OCI-LY1 (cell line): ENCODE results near the gene DGLUCY.

Experiments used
- H2AFZ ChIP-seq: fragments of 200-600 bp; sonication (generic), shearing (Covaris generic); 2 replicates; pipeline ENCODE4 v1.6.0; 2014; ENCODE audit warnings: antibody characterized with exemption, mild to moderate bottlenecking, low read length
- H3F3A ChIP-seq: fragments of 200-600 bp; sonication (generic), shearing (Covaris generic); 2 replicates; pipeline ENCODE4 v1.6.0; 2014; ENCODE audit warnings: mild to moderate bottlenecking, antibody characterized with exemption, low read length, moderate library complexity; ENCODE audit not compliant: insufficient read depth
- H3K27ac ChIP-seq: fragments of 200-600 bp; sonication (generic); 2 replicates; pipeline ENCODE4 v1.5.1; 2014; ENCODE audit warnings: low read length, mixed run types, mild to moderate bottlenecking, low read depth; ENCODE audit not compliant: poor library complexity, severe bottlenecking
- H3K27me3 ChIP-seq: fragments of 200-600 bp; sonication (generic); 2 replicates; pipeline ENCODE4 v1.6.0; 2014; ENCODE audit warnings: antibody characterized with exemption, mild to moderate bottlenecking, low read length, moderate library complexity; ENCODE audit not compliant: insufficient read depth
- H3K36me3 ChIP-seq: fragments of 200-600 bp; sonication (generic); 2 replicates; pipeline ENCODE4 v1.6.1; 2014; ENCODE audit warnings: mild to moderate bottlenecking, antibody characterized with exemption, low read length, moderate library complexity, mixed read lengths; ENCODE audit not compliant: insufficient read depth
- H3K4me1 ChIP-seq: fragments of 200-600 bp; sonication (generic); 2 replicates; pipeline ENCODE4 v1.5.1; 2014; ENCODE audit warnings: mild to moderate bottlenecking, low read length, moderate library complexity; ENCODE audit not compliant: insufficient read depth, severe bottlenecking
- H3K4me2 ChIP-seq: fragments of 200-600 bp; sonication (generic), shearing (Covaris generic); 2 replicates; pipeline ENCODE4 v1.6.1; 2014; ENCODE audit warnings: low read length
- H3K4me3 ChIP-seq: fragments of 200-600 bp; sonication (generic); 2 replicates; pipeline ENCODE4 v1.5.1; 2014; ENCODE audit warnings: low read length, low read depth, mild to moderate bottlenecking, mixed read lengths; ENCODE audit not compliant: poor library complexity, severe bottlenecking
- H3K79me2 ChIP-seq: fragments of 200-600 bp; shearing (Covaris generic); 2 replicates; pipeline ENCODE4 v1.6.1; 2016; ENCODE audit warnings: mixed run types, low read length, mixed read lengths; ENCODE audit not compliant: insufficient read depth
- H3K9ac ChIP-seq: fragments of 200-600 bp; sonication (generic), shearing (Covaris generic); 2 replicates; pipeline ENCODE4 v1.6.1; 2014; ENCODE audit warnings: mild to moderate bottlenecking, low read length, mixed read lengths
- H3K9me2 ChIP-seq: fragments of 200-600 bp; sonication (generic), shearing (Covaris generic); 2 replicates; pipeline ENCODE4 v1.6.1; 2014; ENCODE audit warnings: low read depth, mild to moderate bottlenecking, low read length, mixed read lengths
- H3K9me3 ChIP-seq: fragments of 200-600 bp; shearing (Covaris generic); 2 replicates; pipeline ENCODE4 v1.6.1; 2014; ENCODE audit warnings: low read length, mixed read lengths
- H4K20me1 ChIP-seq: fragments of 200-600 bp; sonication (generic), shearing (Covaris generic); 2 replicates; pipeline ENCODE4 v1.6.0; 2016; ENCODE audit warnings: mild to moderate bottlenecking, low read length; ENCODE audit not compliant: insufficient read depth
- CTCF ChIP-seq: fragments of 200-600 bp; sonication (generic), shearing (Covaris generic); IDR thresholded peaks from 2 replicates; pipeline ENCODE4 v1.5.1; 2017; ENCODE audit warnings: mild to moderate bottlenecking, antibody characterized with exemption, low read length, moderate library complexity, mixed read lengths
- EZH2 ChIP-seq: fragments of 200-600 bp; sonication (generic), shearing (Covaris generic); IDR thresholded peaks from 2 replicates; pipeline ENCODE4 v1.8.0; 2017; ENCODE audit warnings: borderline replicate concordance, mixed run types, mild to moderate bottlenecking, antibody characterized with exemption, low read length, moderate library complexity, mixed read lengths

The DGLUCY gene

DNA sequence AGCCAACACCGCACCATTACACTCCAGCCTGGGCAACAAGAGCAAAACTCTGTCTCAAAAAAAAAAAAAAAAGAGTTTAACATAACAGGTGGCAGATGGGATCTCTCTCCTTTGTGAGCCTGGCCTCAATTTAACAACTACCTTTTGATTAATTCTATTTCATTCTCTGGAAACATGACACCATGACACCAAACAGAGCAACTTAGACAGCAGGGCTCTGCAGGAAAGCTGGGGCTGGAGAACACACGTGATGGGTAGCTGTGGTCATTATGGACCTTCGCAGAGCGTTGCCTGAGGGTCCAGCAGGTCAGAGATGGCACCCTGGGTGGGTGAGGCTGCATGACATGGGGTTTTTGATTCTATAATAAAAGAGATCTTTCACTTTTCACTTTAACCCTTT, 1.7 kb upstream of the DGLUCY start:
- peaks cover 8% of the 10 kb centered on the region; the same call in 1 of the 2 replicates for H3K36me3 ChIP-seq
- no peaks in the 10 kb centered on the region for H3F3A ChIP-seq
- no peak overlapping the region for H3K4me2 ChIP-seq
- TF ChIP-seq CTCF (no peak), EZH2 (no peak)
- H3K79me2 ChIP-seq: peaks cover 17% of the 10 kb centered on the region
- H3K27ac ChIP-seq: no peak overlapping the region
- H3K9me3 ChIP-seq: no peaks in the 10 kb centered on the region
- H3K9me2 ChIP-seq: no peaks in the 10 kb centered on the region
- no peak overlapping the region for H3K9ac ChIP-seq
- no peaks in the 10 kb centered on the region for H3K27me3 ChIP-seq
- no peak overlapping the region for H3K4me3 ChIP-seq
- no peaks in the 10 kb centered on the region for H4K20me1 ChIP-seq
- peaks cover 50% of the 10 kb centered on the region for H3K4me1 ChIP-seq
- no peak overlapping the region for H2AFZ ChIP-seq

- H3K27ac ChIP-seq: peak overlapping the region; percentile 88
- no peaks in the 10 kb centered on the region for H3K9me3 ChIP-seq
- no peak overlapping the region for H2AFZ ChIP-seq
- no peak for TF ChIP-seq CTCF
- TF ChIP-seq EZH2: no peak
- H3K36me3 ChIP-seq: peaks cover 27% of the 10 kb centered on the region
- no peaks in the 10 kb centered on the region for H3F3A ChIP-seq
- H3K9ac ChIP-seq: peak overlapping the region; percentile 90
- H3K79me2 ChIP-seq: peaks cover 20% of the 10 kb centered on the region
- H3K4me2 ChIP-seq: peak overlapping the region; percentile 88
- no peaks in the 10 kb centered on the region for H3K9me2 ChIP-seq
- H3K4me1 ChIP-seq: peaks cover 42% of the 10 kb centered on the region
- peak overlapping the region; percentile 77 for H3K4me3 ChIP-seq
- H3K27me3 ChIP-seq: no peaks in the 10 kb centered on the region
- H4K20me1 ChIP-seq: no peaks in the 10 kb centered on the region
Observed at GRCh38 chr14:91114079-91115065, 499 bp downstream of the DGLUCY start.

- Histone ChIP-seq H2AFZ (no peak overlapping the region), H3K36me3 (peaks cover 41% of the 10 kb centered on the region), H3K4me1 (peaks cover 36% of the 10 kb centered on the region), H3K27me3 (no peaks in the 10 kb centered on the region), H4K20me1 (no peaks in the 10 kb centered on the region), H3K9ac (peak overlapping the region; percentile 90), H3K9me2 (no peaks in the 10 kb centered on the region), H3K79me2 (peaks cover 20% of the 10 kb centered on the region), H3K4me2 (peak overlapping the region; percentile 88), H3K4me3 (peak overlapping the region; percentile 77), H3F3A (no peaks in the 10 kb centered on the region), H3K27ac (peak overlapping the region; percentile 88), H3K9me3 (no peaks in the 10 kb centered on the region)
- TF ChIP-seq CTCF: no peak
- no peak for TF ChIP-seq EZH2
Observed at GRCh38 chr14:91115986-91116770, 2.3 kb downstream of the DGLUCY start.
